Osteocyte (in vitro differentiated cells): ENCODE data around the gene DPY19L3. TPM values are rescaled to one million over a fixed set of nuclear protein-coding genes. Genes with fewer than 3 reads are reported as not detected.

Source experiments
- DNase-seq: peaks from one replicate; pipeline ENCODE4 v3.0.0; 2021; ENCODE audit warnings: mixed read lengths; ENCODE audit not compliant: unreplicated experiment; ENCODE audit errors: extremely low spot score
- H3K27ac Mint-ChIP-seq: one replicate; pipeline ENCODE4 v1.8.0; 2021; ENCODE audit warnings: mild to moderate bottlenecking, mixed read lengths; ENCODE audit not compliant: unreplicated experiment
- H3K27me3 Mint-ChIP-seq: one replicate; pipeline ENCODE4 v1.8.0; 2021; ENCODE audit warnings: mixed read lengths; ENCODE audit not compliant: unreplicated experiment
- H3K36me3 Mint-ChIP-seq: one replicate; pipeline ENCODE4 v1.8.0; 2021; ENCODE audit warnings: mixed read lengths; ENCODE audit not compliant: unreplicated experiment
- H3K4me1 Mint-ChIP-seq: one replicate; pipeline ENCODE4 v1.8.0; 2021; ENCODE audit warnings: mixed read lengths; ENCODE audit not compliant: unreplicated experiment
- H3K4me3 Mint-ChIP-seq: one replicate; pipeline ENCODE4 v1.8.0; 2021; ENCODE audit warnings: mild to moderate bottlenecking, moderate library complexity, mixed read lengths; ENCODE audit not compliant: unreplicated experiment
- H3K9me3 Mint-ChIP-seq: one replicate; pipeline ENCODE4 v1.8.0; 2021; ENCODE audit warnings: mixed read lengths; ENCODE audit not compliant: unreplicated experiment
- CTCF ChIP-seq: fragments of 200-600 bp; sonication (generic); IDR thresholded peaks from 2 replicates; pipeline ENCODE4 v1.5.0; 2021; ENCODE audit warnings: antibody characterized with exemption, mild to moderate bottlenecking, moderate library complexity
- total RNA-seq: library from RNA; stranded (reverse); gene quantifications from 2 replicates; pipeline ENCODE4 v1.2.1, GENCODE V29; 2021

The DPY19L3 gene
- total RNA-seq, 1 donor from 2014 or later = 75.4 TPM

- no peak overlapping the region for H3K4me3 Mint-ChIP-seq
- no peaks in the 10 kb centered on the region for H3K9me3 Mint-ChIP-seq
- TF ChIP-seq CTCF = no peak
- DNase-seq = no peak
- peaks cover 1% of the 10 kb centered on the region for H3K36me3 Mint-ChIP-seq
- peaks cover 7% of the 10 kb centered on the region for H3K4me1 Mint-ChIP-seq
- H3K27ac Mint-ChIP-seq = no peak overlapping the region
- no peaks in the 10 kb centered on the region for H3K27me3 Mint-ChIP-seq
Measured at GRCh38 chr19:32396046-32396652, 9.4 kb upstream of the DPY19L3 start.

GRCh38 chr19:32397671-32398101, 7.9 kb upstream of the DPY19L3 start:
- H3K27ac Mint-ChIP-seq = no peak overlapping the region
- no peaks in the 10 kb centered on the region for H3K27me3 Mint-ChIP-seq
- H3K36me3 Mint-ChIP-seq = peaks cover 3% of the 10 kb centered on the region
- no peak for TF ChIP-seq CTCF
- H3K4me3 Mint-ChIP-seq = no peak overlapping the region
- peaks cover 7% of the 10 kb centered on the region for H3K4me1 Mint-ChIP-seq
- no peaks in the 10 kb centered on the region for H3K9me3 Mint-ChIP-seq
- DNase-seq = no peak

- H3K27me3 Mint-ChIP-seq = no peaks in the 10 kb centered on the region
- no peak overlapping the region for H3K4me3 Mint-ChIP-seq
- H3K36me3 Mint-ChIP-seq = peaks cover 3% of the 10 kb centered on the region
- H3K4me1 Mint-ChIP-seq = peaks cover 28% of the 10 kb centered on the region
- no peaks in the 10 kb centered on the region for H3K9me3 Mint-ChIP-seq
- TF ChIP-seq CTCF = no peak
- no peak overlapping the region for H3K27ac Mint-ChIP-seq
- no peak for DNase-seq
Measured at GRCh38 chr19:32401992-32402391, 3.6 kb upstream of the DPY19L3 start.

- no peak for TF ChIP-seq CTCF
- DNase-seq = no peak
- peaks cover 4% of the 10 kb centered on the region for H3K36me3 Mint-ChIP-seq
- no peak overlapping the region for H3K27ac Mint-ChIP-seq
- H3K27me3 Mint-ChIP-seq = no peaks in the 10 kb centered on the region
- peaks cover 30% of the 10 kb centered on the region for H3K4me1 Mint-ChIP-seq
- H3K4me3 Mint-ChIP-seq = peak overlapping the region; percentile 83
- H3K9me3 Mint-ChIP-seq = no peaks in the 10 kb centered on the region
Measured at GRCh38 chr19:32403291-32403995, 2.1 kb upstream of the DPY19L3 start.

- Mint-ChIP-seq H3K4me3 (peak overlapping the region; percentile 83), H3K27me3 (no peaks in the 10 kb centered on the region), H3K27ac (peak overlapping the region; percentile 95), H3K4me1 (peaks cover 30% of the 10 kb centered on the region), H3K9me3 (no peaks in the 10 kb centered on the region), H3K36me3 (peaks cover 13% of the 10 kb centered on the region)
- no peak for DNase-seq
- no peak for TF ChIP-seq CTCF
Measured at GRCh38 chr19:32404213-32404932, 1.2 kb upstream of the DPY19L3 start.
